HL-60 (cell line): ENCODE data around the gene NXPH4.

ENCODE experiments used
- DNase-seq, 2 experiments: peaks; one replicate each; pipeline ENCODE4 v3.0.0-alpha.2; 2010 to 2020; ENCODE audit warnings: low read depth in 1 of 2, low spot score in 1 of 2
- H3K27ac ChIP-seq: fragments of 250-450 bp; sonication (Bioruptor Pico); replicated peaks from 2 replicates; pipeline ENCODE4 v1.5.1; 2020; ENCODE audit warnings: mild to moderate bottlenecking, moderate library complexity
- H3K27me3 ChIP-seq: fragments of 250-450 bp; sonication (Bioruptor Pico); 2 replicates; pipeline ENCODE4 v1.5.1; 2021; ENCODE audit warnings: mild to moderate bottlenecking, moderate library complexity; ENCODE audit not compliant: insufficient read depth, poor library complexity, severe bottlenecking
- H3K4me3 ChIP-seq: replicated peaks from 2 replicates; pipeline ENCODE4 v1.5.1; 2011; ENCODE audit warnings: mild to moderate bottlenecking, control low read depth, low read length; ENCODE audit not compliant: insufficient read depth
- CTCF ChIP-seq: IDR thresholded peaks from one replicate; pipeline ENCODE4 v1.5.1; 2011; ENCODE audit warnings: low read length, control low read depth, inconsistent platforms; ENCODE audit not compliant: insufficient read depth
- GABPA ChIP-seq: IDR thresholded peaks from 2 replicates; pipeline ENCODE4 v1.6.1; 2012; ENCODE audit warnings: low read depth
- POLR2AphosphoS5 ChIP-seq: IDR thresholded peaks from 2 replicates; pipeline ENCODE4 v1.6.1; 2012; ENCODE audit warnings: low read depth
- SPI1 ChIP-seq: IDR thresholded peaks from 2 replicates; pipeline ENCODE4 v1.6.1; 2012; ENCODE audit warnings: low read depth, mild to moderate bottlenecking, borderline replicate concordance
- TF ChIP-seq, protein P1 (sequence below): IDR thresholded peaks from 2 replicates; pipeline ENCODE4 v1.6.1; 2012; ENCODE audit warnings: low read depth; ENCODE audit not compliant: insufficient replicate concordance

Gene NXPH4

GRCh38 chr12:57168058-57168457 is 48.5 kb upstream of the NXPH4 start:
- H3K4me3 ChIP-seq, result no peak overlapping the region
- no peak overlapping the region for H3K27ac ChIP-seq
- no peaks in the 10 kb centered on the region for H3K27me3 ChIP-seq
- no peak for DNase-seq
- TF ChIP-seq POLR2AphosphoS5 (no peak), SPI1 (no peak), GABPA (no peak), CTCF (no peak)
- TF ChIP-seq, protein P1, sequence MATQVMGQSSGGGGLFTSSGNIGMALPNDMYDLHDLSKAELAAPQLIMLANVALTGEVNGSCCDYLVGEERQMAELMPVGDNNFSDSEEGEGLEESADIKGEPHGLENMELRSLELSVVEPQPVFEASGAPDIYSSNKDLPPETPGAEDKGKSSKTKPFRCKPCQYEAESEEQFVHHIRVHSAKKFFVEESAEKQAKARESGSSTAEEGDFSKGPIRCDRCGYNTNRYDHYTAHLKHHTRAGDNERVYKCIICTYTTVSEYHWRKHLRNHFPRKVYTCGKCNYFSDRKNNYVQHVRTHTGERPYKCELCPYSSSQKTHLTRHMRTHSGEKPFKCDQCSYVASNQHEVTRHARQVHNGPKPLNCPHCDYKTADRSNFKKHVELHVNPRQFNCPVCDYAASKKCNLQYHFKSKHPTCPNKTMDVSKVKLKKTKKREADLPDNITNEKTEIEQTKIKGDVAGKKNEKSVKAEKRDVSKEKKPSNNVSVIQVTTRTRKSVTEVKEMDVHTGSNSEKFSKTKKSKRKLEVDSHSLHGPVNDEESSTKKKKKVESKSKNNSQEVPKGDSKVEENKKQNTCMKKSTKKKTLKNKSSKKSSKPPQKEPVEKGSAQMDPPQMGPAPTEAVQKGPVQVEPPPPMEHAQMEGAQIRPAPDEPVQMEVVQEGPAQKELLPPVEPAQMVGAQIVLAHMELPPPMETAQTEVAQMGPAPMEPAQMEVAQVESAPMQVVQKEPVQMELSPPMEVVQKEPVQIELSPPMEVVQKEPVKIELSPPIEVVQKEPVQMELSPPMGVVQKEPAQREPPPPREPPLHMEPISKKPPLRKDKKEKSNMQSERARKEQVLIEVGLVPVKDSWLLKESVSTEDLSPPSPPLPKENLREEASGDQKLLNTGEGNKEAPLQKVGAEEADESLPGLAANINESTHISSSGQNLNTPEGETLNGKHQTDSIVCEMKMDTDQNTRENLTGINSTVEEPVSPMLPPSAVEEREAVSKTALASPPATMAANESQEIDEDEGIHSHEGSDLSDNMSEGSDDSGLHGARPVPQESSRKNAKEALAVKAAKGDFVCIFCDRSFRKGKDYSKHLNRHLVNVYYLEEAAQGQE, result no peak

- Histone ChIP-seq H3K27me3 (no peaks in the 10 kb centered on the region), H3K27ac (no peak overlapping the region), H3K4me3 (no peak overlapping the region)
- TF ChIP-seq CTCF (no peak), SPI1 (no peak), GABPA (no peak), POLR2AphosphoS5 (no peak)
- TF ChIP-seq, protein P1, result no peak
- DNase-seq, result no peak
These were observed 47.4 kb upstream of the NXPH4 start for GRCh38 chr12:57169046-57169795.

- Histone ChIP-seq H3K4me3 (no peak overlapping the region), H3K27me3 (no peaks in the 10 kb centered on the region), H3K27ac (no peak overlapping the region)
- TF ChIP-seq, protein P1, result no peak
- TF ChIP-seq SPI1, result peak; percentile 31; the same call in 1 of the 2 replicates
- DNase-seq, result no peak
These were observed 46.6 kb upstream of the NXPH4 start for GRCh38 chr12:57169969-57170368.
